GM13976 (cell line): ENCODE measurements around the gene SRRT.

Experiments used
- DNase-seq: peaks from one replicate; pipeline ENCODE4 v3.0.0; 2012; ENCODE audit warnings: low spot score
- in situ Hi-C: fragments of 300-500 bp; cut with MboI; formaldehyde crosslinking; loops from one replicate; pipeline ENCODE4 v1.12.0; 2022; ENCODE audit warnings: low sequenced_read_pairs, mixed read lengths, inconsistent platforms; ENCODE audit not compliant: unreplicated experiment
- TF ChIP-seq, protein P1 (sequence below): IDR thresholded peaks from 2 replicates; pipeline ENCODE4 v1.5.1; 2012; ENCODE audit warnings: borderline replicate concordance, mild to moderate bottlenecking; ENCODE audit not compliant: insufficient read depth; ENCODE audit errors: extremely low read depth, missing control alignments, control extremely low read depth

Gene SRRT

DNA sequence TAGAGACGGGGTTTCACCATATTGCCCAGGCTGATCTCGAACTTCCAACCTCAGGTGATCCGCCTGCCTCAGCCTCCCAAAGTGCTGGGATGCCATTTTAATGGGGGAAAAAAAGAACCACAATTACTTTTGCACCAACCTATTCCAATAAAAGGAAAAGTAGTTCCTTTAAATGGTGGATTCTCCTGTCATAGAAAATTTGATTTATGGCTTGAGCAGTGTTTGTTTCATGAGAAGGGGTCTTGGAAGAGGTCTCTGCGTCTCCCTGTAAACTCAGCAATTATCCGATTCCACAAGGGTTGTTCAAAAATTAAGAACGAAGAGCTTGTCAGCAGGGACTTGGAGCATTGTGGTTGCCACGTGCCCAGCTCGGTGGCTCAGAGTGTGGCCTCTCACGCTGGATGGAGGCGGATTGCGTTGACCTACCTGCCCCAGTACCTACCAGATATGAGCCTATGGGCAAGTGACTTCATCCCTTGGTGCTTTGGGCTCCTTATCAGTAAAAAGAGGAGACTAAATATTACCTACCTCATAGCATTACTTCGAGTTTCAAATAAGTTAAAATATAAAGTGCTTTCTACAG is 10.5 kb upstream of the SRRT start:
- in situ Hi-C loops: loop anchor here (25.0 kb wide), 1 partner anchor 402 kb away; the partner anchor contains the start of gene SPACDR
- TF ChIP-seq, protein P1, sequence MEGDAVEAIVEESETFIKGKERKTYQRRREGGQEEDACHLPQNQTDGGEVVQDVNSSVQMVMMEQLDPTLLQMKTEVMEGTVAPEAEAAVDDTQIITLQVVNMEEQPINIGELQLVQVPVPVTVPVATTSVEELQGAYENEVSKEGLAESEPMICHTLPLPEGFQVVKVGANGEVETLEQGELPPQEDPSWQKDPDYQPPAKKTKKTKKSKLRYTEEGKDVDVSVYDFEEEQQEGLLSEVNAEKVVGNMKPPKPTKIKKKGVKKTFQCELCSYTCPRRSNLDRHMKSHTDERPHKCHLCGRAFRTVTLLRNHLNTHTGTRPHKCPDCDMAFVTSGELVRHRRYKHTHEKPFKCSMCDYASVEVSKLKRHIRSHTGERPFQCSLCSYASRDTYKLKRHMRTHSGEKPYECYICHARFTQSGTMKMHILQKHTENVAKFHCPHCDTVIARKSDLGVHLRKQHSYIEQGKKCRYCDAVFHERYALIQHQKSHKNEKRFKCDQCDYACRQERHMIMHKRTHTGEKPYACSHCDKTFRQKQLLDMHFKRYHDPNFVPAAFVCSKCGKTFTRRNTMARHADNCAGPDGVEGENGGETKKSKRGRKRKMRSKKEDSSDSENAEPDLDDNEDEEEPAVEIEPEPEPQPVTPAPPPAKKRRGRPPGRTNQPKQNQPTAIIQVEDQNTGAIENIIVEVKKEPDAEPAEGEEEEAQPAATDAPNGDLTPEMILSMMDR: no peak

DNA sequence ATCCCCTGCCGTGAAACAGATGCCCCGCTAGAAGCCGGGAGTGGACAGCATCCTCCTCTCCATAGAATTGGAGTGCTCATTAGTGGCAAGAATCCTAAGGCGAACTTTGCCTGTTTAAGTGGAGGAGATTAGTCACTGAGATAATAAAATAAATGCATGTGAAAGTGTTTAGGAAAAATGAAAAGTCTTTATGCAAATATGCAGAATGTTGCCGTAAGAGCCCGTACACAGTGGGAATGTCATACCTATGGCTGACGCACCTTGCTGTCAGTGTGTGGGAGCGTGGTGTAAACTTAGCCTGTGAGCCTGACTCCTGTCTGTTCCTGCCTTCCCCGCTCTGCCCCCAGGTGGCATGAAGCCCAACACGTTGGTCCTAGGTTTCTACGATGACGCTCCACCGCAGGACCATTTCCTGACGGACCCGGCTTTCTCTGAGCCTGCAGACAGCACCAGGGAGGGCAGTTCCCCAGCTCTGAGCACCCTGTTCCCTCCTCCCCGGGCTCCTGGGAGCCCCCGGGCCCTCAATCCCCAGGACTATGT is 9.5 kb upstream of the SRRT start:
- in situ Hi-C loops: loop anchor here (25.0 kb wide), 1 partner anchor 403 kb away; the partner anchor contains the start of gene SPACDR
- no peak for DNase-seq
- TF ChIP-seq, protein P1: no peak

More for the DNA sequence above, 10.5 kb upstream of the SRRT start:
- DNase-seq: no peak

DNA sequence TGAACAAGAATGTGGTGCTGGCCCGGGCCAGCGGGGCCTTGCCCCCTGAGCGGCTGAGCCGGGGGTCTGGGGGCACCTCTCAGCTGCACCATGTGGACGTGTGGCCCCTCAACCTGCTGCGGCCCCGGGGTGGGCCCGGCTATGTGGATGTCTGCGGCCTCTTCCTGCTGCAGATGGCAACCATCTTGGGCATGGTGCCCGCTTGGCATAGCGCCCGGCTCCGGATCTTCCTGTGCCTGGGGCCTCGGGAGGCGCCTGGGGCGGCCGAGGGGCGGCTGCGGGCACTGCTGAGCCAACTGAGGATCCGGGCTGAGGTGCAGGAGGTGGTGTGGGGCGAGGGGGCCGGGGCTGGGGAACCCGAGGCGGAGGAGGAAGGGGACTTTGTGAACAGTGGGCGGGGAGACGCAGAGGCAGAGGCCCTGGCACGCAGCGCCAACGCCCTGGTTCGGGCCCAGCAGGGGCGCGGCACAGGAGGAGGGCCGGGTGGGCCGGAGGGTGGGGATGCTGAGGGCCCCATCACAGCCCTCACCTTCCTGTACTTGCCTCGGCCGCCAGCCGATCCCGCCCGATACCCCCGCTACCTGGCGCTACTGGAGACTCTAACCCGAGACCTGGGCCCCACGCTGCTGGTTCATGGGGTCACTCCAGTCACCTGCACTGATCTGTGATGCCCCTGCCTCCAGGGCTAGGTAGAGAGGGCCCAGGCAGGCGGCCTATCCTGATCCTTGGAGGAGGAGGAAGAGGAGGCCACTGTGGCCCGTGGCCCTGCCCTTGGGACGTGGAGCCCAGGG is 8.8 kb upstream of the SRRT start:
- DNase-seq: no peak
- in situ Hi-C loops: loop anchor here (25.0 kb wide), 1 partner anchor 404 kb away; the partner anchor contains the start of gene SPACDR
- TF ChIP-seq, protein P1: no peak

DNA sequence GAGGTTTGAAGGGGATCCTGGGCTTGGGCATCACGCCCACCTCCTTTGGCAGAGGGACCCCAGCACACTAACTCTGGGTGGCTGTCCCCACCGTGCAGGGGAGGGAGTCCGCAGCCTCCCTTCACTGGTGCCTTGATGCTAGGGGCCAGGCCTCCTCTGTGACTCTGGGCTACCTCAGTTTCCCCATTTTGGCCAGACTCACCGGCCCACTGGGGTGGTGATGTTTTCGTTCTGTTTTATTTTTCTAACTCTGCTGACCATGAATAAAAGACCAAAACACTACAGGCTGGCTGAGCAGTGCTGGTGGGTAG is 8.2 kb upstream of the SRRT start:
- in situ Hi-C loops: loop anchor here (25.0 kb wide), 1 partner anchor 404 kb away; the partner anchor contains the start of gene SPACDR
- no peak for DNase-seq
- TF ChIP-seq, protein P1: no peak

DNA sequence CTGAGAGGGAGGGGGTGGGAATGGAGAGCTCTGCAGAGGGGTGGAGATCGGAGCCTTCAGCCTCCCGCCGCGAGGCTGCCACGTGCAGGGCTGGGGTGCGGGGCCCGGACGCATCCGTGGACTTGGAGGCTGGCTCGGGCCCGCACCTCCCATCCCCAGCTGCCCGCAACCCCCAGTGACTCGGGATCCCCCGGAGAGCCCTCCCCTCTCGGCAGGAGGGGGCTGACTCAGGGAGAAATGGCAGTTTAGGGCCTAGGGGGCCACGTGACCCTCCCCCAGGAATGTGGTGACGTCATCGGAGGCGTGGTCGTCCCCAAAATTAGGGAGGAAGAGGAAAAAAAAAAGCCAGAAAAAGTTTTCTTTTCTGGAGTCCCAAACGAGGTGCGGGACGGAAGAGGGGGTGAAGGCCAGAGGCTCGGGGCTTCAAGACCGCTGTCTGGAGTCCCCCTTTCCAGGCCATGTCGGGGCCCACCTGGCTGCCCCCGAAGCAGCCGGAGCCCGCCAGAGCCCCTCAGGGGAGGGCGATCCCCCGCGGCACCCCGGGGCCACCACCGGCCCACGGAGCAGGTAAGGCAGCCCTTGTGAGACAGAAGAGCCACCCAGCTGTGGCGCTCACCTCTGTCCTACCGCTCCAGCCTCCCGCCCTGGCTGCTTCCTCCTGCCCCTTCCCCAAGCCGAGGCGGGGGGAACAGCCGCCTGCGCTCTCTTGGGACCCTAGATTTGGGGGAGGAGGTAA is 7.7 kb upstream of the SRRT start, which contains the start of gene TRIP6:
TSS of gene TRIP6 (plus strand) at position 348 of the 736 bp plus-strand sequence. CDS start at position 459, 111 bp downstream.
- peak; percentile 89 for DNase-seq
- TF ChIP-seq, protein P1: no peak
- in situ Hi-C loops: loop anchor here (25.0 kb wide), 1 partner anchor 405 kb away; the partner anchor contains the start of gene SPACDR
